ENCODE measurements around the gene AMBRA1. TPM values are rescaled to one million over a fixed set of nuclear protein-coding genes. Genes with fewer than 3 reads are reported as not detected.

The AMBRA1 gene
- polyA plus RNA-seq, 1 of the 3 experiments (the other 2 are of a cell fraction), result 10.4 TPM

DNA sequence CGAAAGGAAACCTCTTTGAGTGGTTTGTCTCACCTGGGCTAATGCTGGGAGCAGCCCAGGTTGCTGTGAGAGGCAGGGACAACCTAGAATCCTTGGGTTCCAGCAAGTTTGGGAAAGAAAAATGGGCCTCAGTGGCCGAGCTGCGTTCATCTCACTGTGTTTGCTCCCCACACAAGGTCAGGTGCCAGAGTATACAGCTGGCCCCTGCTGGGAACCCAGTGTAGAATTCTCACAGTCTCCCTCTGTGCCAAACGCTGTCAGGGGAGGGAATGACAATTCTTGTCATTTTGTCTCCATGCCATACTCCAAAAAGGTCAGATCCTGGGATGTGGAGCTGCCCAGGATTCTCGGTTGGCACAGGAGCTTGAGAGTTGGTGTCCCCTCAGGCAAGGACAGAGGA lies 242.2 kb downstream of the AMBRA1 start:
- Histone ChIP-seq H3K9ac (no peak overlapping the region), H3K27me3 (ENCODE audit: insufficient read depth) (no peaks in the 10 kb centered on the region), H3K9me2 (no peaks in the 10 kb centered on the region), H3F3A (replicated peaks; ENCODE audit: insufficient read depth) (no peaks in the 10 kb centered on the region), H2AFZ (ENCODE audit: low read depth) (no peak overlapping the region), H3K4me2 (no peak overlapping the region), H3K27ac (ENCODE audit: low read depth in 2 of 2, low read length in 1 of 2) (no peak overlapping the region), H3K79me2 (ENCODE audit: insufficient read depth) (peaks cover 87% of the 10 kb centered on the region), H3K9me3 (no peaks in the 10 kb centered on the region), H4K20me1 (ENCODE audit: insufficient read depth) (peaks cover 31% of the 10 kb centered on the region; the same call in 1 of the 2 replicates), H3K4me1 (ENCODE audit: control insufficient read depth in 1 of 2, insufficient read depth in 2 of 2, low read depth in 1 of 2, low read length in 1 of 2) (peaks cover 17 to 19% of the 10 kb centered on the region in 2 experiments; a peak in 3 of 4 replicates), H3K36me3 (replicated peaks in 1 of 2; ENCODE audit: control insufficient read depth in 1 of 2, insufficient read depth in 2 of 2, low read length in 1 of 2) (peaks cover 3 to 5% of the 10 kb centered on the region in 2 experiments), H3K4me3 (ENCODE audit: low read depth in 2 of 2, low read length in 1 of 2) (no peak overlapping the region)
- TF ChIP-seq REST (IDR thresholded peaks at IDR 0.05; ENCODE audit: low read depth, low read length) (no peak), EP300 (IDR thresholded peaks at IDR 0.05; ENCODE audit: borderline replicate concordance in 1 of 2, low read depth in 1 of 2, low read length in 1 of 2) (no peak), GATA2 (CRISPR knock-in tag; IDR thresholded peaks at IDR 0.05) (no peak)
- TF ChIP-seq, protein P1, sequence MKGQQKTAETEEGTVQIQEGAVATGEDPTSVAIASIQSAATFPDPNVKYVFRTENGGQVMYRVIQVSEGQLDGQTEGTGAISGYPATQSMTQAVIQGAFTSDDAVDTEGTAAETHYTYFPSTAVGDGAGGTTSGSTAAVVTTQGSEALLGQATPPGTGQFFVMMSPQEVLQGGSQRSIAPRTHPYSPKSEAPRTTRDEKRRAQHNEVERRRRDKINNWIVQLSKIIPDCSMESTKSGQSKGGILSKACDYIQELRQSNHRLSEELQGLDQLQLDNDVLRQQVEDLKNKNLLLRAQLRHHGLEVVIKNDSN (IDR thresholded peaks at IDR 0.05; ENCODE audit: borderline replicate concordance, low read depth), result no peak
- TF ChIP-seq, protein P2, sequence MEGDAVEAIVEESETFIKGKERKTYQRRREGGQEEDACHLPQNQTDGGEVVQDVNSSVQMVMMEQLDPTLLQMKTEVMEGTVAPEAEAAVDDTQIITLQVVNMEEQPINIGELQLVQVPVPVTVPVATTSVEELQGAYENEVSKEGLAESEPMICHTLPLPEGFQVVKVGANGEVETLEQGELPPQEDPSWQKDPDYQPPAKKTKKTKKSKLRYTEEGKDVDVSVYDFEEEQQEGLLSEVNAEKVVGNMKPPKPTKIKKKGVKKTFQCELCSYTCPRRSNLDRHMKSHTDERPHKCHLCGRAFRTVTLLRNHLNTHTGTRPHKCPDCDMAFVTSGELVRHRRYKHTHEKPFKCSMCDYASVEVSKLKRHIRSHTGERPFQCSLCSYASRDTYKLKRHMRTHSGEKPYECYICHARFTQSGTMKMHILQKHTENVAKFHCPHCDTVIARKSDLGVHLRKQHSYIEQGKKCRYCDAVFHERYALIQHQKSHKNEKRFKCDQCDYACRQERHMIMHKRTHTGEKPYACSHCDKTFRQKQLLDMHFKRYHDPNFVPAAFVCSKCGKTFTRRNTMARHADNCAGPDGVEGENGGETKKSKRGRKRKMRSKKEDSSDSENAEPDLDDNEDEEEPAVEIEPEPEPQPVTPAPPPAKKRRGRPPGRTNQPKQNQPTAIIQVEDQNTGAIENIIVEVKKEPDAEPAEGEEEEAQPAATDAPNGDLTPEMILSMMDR (IDR thresholded peaks at IDR 0.05), result no peak
- TF ChIP-seq, protein P3, sequence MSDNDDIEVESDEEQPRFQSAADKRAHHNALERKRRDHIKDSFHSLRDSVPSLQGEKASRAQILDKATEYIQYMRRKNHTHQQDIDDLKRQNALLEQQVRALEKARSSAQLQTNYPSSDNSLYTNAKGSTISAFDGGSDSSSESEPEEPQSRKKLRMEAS (IDR thresholded peaks at IDR 0.05; ENCODE audit: low read depth), result no peak
- ChIA-PET POLR2A (interaction anchor here (1.4 kb wide), 1 partner anchor 10 kb away, joined by 6 read pairs; no protein-coding TSS in a partner anchor), CTCF (interaction anchor here (0.6 to 17.7 kb wide), 25 partner anchors 9 to 1099 kb away, joined by 3 to 423 read pairs (median 5); partner anchors contain the start of gene CHRM4)
- WGBS (ENCODE audit: low lambda C conversion rate), result 77% methylated on average over 2 of the region's 5 CpGs
- DNase-seq, result no peak

- peaks cover 83% of the 10 kb centered on the region for H3K79me2 ChIP-seq (ENCODE audit: insufficient read depth)
- peaks cover 31% of the 10 kb centered on the region; the same call in 1 of the 2 replicates for H4K20me1 ChIP-seq (ENCODE audit: insufficient read depth)
- no peaks in the 10 kb centered on the region for H3F3A ChIP-seq (replicated peaks; ENCODE audit: insufficient read depth)
- no peaks in the 10 kb centered on the region for H3K27me3 ChIP-seq (ENCODE audit: insufficient read depth)
- H3K4me1 ChIP-seq (ENCODE audit: control insufficient read depth in 1 of 2, insufficient read depth in 2 of 2, low read depth in 1 of 2, low read length in 1 of 2), result peaks cover 17 to 19% of the 10 kb centered on the region in 2 experiments; a peak in 3 of 4 replicates
- no peak overlapping the region for H2AFZ ChIP-seq (ENCODE audit: low read depth)
- no peak overlapping the region for H3K4me3 ChIP-seq (ENCODE audit: low read depth in 2 of 2, low read length in 1 of 2)
- H3K4me2 ChIP-seq, result no peak overlapping the region
- WGBS (ENCODE audit: low lambda C conversion rate), result 95% methylated on average over 7 of the region's 8 CpGs
- no peaks in the 10 kb centered on the region for H3K9me2 ChIP-seq
- no peaks in the 10 kb centered on the region for H3K9me3 ChIP-seq
- DNase-seq, result no peak
- ChIA-PET POLR2A (interaction anchor here (1.1 kb wide), 1 partner anchor 56 kb away, joined by 3 read pairs; no protein-coding TSS in a partner anchor), CTCF (interaction anchor here (0.6 to 17.7 kb wide), 13 partner anchors 8 to 1099 kb away, joined by 3 to 423 read pairs (median 6); partner anchors contain the start of gene CHRM4)
- TF ChIP-seq EP300 (IDR thresholded peaks at IDR 0.05; ENCODE audit: borderline replicate concordance in 1 of 2, low read depth in 1 of 2, low read length in 1 of 2) (no peak), TEAD4 (IDR thresholded peaks at IDR 0.05; ENCODE audit: borderline replicate concordance, insufficient read depth) (no peak), RCOR1 (IDR thresholded peaks at IDR 0.05; ENCODE audit: low read length) (no peak), EZH2phosphoT487 (IDR thresholded peaks at IDR 0.05; ENCODE audit: borderline replicate concordance, low read depth) (no peak), IRF3 (IDR thresholded peaks at IDR 0.05; ENCODE audit: low read depth, low read length) (no peak)
- TF ChIP-seq, protein P2 (IDR thresholded peaks at IDR 0.05), result no peak
- no peak overlapping the region for H3K27ac ChIP-seq (ENCODE audit: low read depth in 2 of 2, low read length in 1 of 2)
- H3K36me3 ChIP-seq (replicated peaks in 1 of 2; ENCODE audit: control insufficient read depth in 1 of 2, insufficient read depth in 2 of 2, low read length in 1 of 2), result peaks cover 3 to 5% of the 10 kb centered on the region in 2 experiments
- H3K9ac ChIP-seq, result no peak overlapping the region
Observed at GRCh38 chr11:46351148-46351547, 242.7 kb downstream of the AMBRA1 start.
